Stimulated activated CD8-positive, alpha-beta memory T cell treated with anti-CD3 and anti-CD28 coated beads, Interleukin-15, amount 100 ng/mL, for 24 hours (primary cell): ENCODE data around the gene FLRT1.
A peak's percentile ranks its signal among the peaks of the same experiment; 100 is the strongest.

ENCODE experiments used
- DNase-seq: peaks from one replicate; pipeline ENCODE4 v3.0.0-alpha.2; 2020; ENCODE audit warnings: low read depth

Gene FLRT1

DNA sequence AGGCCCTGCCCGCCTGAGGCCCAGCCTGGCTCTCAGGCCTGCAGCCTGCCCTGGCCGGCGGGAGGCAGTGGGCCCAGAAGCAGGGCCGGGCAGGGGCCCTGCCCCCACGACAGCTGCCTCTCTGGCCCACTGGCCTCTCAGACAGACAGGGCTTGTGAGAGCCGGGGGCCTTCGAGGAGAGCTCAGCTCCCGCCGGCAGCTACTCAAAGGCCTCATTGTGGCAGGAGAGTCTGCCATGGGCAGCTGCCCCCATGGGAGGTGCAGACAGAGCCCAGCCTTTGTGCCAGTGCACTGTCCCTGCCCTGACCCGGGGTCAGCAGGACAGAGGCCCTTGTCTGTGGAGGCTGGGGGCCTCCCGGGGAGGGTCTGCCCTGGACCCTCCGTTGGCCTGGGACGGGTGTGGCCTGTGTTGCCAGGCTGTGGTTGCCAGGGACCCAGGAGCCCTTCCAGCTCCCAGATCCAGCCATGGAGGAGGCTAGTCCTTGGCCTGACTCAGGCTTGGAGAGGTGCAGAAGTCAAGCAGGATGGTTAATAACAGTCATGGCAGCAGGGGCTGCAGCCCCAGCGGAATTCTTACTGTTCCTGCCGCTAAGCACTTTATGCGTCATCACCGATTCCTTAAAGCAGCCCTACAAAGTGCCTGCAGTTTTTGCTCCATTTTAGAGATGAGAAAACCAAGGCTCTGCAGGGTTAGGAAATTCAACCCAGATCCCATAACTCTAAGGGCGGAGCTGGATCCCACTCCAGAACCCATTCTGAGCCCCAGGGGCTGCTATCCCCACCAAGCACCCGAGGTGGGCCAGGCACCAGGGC, 12.5 kb downstream of the FLRT1 start:
- no peak for DNase-seq

DNA sequence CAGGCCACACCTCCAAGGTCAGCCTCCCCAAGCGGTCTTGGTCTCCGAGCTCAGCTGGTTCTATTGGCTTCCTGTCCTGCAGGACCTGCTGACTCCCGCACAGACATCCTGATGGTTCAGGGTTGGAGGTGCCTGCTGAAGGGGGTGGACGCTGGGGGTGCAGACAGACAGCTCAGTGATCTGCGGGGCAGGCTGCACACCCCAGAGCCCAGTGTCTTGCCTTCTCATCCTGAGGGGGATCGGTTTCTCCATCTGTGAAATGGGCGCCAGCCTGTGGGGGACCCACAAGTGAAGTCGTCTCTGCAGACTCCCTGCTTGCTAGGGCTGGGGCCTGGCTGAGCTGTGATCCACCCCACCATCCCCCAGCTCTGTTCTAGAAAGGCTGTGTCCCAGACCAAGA, 13.8 kb downstream of the FLRT1 start:
- DNase-seq = no peak

DNA sequence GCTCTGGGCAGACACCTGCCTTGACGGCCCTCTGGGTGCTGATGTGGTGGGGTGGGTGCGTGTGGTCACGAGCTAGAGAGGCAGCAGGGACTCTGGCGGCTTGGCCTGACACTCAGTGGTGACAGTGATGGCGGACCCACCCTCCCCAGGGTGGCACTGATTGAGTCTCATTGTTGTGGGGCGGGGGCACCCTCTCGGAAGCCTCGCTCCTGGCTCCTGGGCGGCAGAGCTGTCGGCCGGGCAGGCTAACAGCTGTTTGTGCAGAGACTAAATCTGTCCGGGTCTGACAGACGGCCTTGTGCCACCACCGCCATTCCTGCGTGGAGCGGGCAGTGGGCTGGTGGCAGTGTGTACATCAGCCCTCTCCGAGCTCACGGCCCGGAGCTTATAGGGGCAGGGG, 15.6 kb downstream of the FLRT1 start:
- DNase-seq = no peak

DNA sequence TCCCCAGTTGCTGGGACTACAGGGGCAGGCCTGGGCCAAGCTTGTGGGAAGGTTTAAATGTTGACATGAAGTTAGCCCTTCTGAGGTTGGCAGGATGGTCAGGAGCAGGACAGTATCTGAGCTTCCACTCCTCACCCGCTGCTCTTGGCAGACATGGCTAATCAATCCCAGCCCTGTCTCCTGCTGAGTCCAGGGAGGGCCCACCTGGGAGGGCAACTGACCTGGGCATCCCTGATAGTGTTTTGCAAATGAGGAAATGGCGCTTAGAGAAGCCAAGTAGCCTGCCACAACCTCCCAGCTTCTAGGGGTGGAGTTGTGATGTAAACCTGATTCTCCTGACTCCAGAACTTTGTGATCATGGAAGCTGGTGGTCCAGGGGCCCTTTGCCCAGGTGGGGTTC, 16.7 kb downstream of the FLRT1 start:
- no peak for DNase-seq

DNA sequence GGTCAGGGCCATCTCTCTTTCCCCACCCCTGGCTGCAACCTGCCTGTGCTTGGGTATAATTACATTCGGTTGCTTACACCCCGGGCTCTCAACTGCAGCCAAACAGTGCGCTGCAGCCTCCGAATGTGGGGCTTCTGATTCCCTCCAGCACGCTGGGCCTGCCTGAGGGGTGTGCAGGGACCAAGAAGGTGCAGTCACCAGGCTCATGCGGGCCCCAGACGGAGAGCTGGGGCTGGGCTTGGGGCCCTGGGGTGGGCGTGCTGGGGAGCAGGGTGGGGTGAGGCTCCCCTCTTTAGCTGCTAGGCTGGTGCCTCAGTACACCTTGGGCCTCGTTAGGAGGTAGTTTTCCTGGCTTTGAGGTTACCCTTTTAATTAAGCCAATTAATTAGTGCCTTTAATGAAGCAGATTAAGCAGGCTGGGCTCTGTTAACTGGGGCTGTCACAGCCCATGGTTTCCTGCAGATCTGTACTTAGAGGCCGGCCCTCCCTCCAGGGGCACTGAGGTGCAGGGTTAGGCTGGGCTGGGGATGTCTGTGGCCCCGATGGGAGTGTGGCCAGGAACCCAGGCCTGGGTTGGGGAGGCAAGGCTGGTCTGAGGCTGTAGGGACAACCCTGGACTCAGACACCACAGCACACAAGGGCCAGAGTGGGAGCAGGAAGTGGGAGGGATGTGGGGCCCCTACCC, 17.3 kb downstream of the FLRT1 start:
- no peak for DNase-seq

DNA sequence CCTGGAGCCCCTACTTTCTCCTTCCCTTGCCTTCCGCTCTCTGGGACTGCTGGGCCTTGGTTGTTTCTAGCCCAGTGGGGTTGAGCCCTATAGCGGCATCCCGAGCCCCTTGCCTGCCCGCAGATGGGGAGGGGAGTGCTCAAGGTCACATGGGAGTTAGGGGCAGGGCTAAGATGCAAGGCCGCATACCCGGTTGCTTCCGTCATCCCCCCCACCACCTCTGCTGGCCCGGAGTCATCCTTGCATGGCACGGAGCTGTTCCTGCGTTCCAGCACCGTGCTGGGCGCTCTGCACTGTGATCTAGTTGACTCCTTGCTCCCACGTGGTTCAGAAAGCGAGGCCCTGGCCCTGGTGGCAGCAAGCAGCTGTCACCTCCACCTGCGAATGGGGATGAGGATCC, 18.0 kb downstream of the FLRT1 start:
- DNase-seq = no peak

DNA sequence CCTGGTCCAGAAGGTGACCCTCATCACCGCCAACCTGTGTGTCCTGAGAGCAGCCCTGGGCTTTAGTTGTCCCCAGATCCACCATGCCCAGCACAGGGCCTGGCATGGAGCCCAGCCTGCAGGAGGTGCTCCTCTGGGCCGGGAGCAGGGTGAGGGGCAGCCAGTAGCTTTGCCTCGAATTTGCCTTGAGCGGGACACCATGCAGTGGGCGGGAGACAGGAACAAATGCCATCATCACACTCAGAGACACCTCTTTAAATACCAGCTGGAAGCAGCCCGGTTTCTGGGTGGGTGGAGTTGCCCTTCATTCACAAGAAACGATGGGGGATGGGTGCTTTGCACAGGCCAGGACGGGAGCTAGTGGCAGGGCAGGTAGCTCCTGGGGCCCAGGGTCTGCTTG, 19.3 kb downstream of the FLRT1 start:
- DNase-seq = no peak

DNA sequence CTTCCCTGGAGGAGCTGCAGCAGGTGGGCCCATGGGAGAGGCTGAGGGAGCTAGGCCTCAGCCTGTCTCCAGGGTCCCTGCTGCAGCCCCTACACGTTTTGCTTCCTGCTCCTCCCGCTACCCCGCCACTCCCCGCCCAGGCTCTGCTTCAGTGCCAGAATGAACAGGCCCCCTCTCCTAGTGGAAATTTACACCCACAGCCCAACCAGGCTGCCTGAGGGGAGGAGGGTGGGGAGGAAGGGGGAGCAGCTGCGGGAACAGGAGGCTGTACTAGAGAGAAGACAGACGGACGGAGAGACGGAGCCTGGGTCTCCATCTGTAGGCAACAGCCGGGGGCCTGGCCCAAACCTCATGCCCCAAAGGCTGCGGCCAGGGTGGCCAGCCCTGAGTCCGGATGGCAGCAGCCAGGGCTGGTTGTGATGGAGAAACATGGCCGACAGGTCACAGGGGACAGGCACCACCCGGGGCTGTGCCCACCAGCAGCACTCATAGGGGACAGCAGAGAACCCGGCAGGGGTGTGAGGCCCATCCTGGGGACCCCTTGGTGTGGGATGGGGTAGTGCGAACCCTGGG, 20.6 kb downstream of the FLRT1 start:
- DNase-seq = no peak

DNA sequence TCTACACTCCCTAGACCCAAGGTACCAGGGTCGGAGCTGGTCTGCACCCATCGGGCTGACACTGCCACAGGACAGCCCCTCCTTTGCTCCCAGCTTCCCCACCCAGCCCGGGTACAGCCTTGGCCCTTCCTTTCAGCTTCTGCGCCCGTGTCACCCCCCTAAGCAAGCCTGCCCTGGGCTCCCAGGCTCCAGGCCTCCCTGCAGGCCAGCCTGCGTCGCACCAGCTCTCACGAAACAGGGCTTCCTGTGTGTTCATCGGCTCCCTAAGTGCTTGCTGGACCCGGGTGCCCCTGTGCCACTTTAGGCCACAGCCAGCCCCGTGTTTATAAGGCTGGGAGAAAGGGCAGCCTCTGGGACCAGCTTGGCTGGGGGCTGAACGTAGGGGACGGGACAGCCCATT, 21.1 kb downstream of the FLRT1 start:
- no peak for DNase-seq

DNA sequence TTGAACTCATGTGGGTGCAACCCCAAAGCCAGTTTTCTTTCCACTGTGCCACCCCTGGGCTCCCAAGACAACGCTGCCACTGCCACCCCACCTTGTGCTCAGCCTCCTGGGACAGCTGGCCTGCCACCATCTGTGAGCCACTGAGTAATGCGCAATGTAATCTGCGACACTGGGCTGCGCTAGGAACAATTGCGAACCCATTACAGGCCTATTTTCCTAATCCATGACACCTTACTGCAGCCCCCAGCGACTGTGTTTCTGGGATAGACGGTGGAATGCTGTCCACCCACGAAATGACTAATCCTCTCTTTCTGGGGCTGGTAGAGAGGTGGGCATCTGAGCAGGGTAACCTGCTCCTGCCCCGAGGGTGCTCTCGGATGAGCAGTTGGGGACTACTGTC, 22.2 kb downstream of the FLRT1 start:
- DNase-seq = no peak

DNA sequence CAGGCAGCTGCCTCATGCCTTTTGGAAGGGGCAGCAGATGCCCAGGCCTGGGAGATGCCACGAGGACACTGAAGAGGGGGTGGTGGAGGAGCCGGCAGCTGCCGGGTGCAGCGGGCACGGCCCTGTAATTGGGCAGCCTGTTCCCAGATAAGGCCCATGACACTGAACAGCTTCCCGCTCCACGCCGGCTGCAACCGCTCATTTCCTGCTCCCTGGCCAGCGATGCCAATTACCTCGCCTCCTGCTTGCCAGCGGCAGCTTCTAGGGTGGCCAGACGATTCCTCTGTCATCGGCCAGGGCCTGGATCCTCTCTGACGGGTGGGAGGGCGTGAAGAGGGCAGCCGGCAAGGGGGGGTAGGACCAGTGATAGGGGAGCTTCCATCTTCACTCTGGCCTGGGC, 22.8 kb downstream of the FLRT1 start:
- DNase-seq = no peak

DNA sequence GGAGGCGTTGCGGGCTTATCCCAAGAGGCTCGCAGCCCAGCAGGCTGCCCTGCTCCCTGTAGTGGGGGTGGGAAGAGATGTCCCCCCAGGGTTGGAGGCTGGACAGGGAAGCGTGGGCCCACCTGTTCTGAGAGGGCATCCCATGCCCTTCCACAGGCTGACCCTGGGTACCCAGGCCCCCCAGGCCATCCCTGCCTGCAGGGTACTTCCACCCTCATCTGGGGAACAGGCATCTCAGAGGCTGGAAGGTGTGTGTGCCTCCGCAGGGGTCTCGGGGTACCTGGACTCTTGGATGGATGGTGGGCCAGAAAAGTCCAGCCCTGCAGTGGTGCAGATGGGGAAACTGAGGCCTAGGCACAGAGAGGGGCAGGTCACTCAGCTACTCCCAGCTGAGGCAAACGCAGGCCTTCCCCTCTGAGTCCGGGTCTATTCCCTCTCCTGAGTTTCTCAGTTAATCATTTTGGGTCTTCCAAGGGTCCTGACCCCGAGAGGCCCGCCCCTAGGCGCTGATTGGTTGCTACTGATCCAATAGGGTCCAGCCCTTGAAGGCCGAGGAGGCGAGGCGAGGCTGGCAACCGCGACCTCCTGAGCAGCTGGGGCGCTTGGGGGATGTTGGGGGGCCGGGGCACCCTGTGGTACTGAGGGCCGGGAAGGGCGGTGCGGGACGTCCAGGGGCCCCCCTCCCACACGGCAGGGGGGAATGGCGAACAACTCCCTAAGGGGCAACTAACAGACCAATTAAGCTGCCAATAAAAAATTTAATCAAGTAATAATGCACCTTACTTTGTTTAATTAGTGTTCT, 23.8 kb downstream of the FLRT1 start:
- no peak for DNase-seq

DNA sequence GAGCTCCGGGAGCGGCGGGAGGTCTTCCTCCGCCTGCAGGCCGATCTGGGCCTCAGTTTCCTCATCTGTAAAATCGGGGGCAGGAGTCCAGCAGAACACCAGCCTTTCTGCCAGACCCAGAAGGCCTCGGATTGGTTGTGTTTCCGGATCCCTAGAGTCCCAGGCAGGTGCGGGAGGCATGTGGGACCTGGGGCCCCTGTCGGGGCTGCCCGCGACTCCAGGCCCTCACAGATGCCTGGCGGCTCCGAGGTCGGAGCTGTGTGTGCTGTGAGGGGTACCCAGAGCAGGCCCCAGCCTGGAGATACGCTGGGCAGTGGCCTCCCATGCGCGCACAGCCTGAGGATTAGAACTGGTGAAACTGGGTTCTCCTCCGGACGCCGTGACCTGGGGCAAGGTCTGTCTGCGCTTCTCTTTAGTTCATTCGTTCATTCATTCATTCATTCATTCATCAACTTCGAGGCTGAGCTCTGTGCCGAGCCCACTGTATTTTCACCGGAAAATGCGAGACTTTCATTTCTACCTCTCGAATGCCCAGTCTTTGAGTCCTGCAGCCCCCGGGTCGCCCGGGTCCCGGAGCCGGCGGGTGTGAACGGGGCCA, 24.6 kb downstream of the FLRT1 start:
- DNase-seq = no peak

DNA sequence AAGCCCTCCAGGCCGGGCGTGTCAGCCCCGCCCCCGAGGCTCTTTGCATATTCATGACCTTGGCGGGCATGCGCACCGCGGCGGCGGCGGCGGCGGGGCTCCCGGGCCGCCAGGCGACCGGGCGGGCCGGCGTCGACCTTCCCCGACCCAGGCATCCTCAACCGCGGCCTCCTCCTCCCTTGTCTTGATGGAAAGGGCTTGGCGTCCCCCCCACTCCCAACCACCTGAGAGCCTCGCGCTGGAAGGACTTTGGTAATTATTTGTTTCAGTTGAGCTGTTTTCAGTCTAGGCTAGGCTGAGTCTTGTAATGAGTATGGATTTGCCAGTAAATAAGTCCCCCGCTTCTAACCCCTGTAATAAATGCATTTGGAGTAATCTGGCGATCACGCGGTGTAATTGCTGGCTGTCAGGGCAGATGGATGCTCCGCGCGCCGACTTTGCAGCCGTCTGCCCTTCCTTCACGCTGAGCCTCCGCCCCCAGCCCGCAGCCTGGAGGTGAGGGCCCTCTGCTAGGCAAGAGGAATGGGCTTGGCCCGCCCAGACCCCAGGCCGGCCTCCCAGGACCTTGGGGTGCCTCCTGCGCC, 25.2 kb downstream of the FLRT1 start:
- DNase-seq = peak; percentile 44

DNA sequence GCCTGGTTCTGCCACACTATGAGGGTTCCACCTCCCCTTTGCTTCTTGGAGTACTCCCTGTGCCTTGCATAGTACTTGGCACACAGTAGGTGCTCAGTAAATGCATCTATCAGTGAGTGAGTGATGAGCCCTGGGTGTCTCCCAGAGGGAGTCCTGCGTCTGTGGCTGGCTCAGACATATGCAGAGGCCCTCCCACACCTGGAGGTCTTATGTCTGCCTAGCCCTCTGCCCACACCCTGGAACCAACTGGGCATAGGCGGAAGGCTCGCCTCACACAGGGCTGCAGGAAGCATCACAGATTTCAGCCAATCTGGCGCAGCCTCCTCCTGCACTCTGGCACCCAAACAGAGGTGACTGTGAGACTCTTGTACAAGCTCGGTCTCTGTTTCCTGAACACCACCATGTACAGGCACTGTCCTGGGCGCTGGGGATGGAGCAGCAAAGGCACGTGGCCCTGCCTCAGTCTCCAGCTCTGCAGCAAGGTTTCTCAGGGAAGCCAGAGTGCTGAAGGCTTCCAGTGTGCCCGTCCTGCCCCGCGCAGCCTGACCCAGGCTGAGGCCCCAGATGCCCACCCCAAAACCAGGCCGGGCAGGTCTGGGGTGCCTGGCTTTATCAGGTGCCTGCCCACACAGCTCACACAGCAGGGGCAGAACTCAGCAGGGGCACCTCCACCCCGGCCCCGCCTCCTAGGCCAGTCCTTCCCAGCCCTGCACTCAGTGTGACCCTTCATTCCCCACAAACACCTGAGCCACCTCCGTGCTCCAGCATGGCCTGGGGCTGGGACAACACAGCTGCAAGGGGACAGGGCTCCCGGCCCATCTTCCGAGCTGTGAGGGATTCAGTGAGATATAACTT, 26.7 kb downstream of the FLRT1 start:
- no peak for DNase-seq

DNA sequence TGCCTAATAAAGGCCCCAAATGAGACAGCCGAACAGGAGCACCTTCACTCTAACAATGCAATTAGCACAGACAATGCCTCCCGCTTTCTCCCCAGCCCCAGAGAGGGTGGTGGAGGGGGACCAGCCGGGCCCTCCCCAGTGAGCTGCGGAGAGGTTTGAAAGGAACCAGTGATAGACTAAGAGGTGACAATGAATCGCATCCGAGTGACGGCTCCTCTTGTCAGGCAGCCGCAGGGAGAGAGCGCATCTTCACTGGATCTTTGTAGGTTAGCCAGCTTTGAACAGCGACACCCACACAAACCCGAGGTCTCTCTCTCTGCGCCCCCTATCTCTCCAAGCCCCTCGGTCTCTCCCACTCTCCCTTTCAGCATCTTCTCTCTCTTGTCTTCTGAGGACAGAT, 28.0 kb downstream of the FLRT1 start:
- no peak for DNase-seq

DNA sequence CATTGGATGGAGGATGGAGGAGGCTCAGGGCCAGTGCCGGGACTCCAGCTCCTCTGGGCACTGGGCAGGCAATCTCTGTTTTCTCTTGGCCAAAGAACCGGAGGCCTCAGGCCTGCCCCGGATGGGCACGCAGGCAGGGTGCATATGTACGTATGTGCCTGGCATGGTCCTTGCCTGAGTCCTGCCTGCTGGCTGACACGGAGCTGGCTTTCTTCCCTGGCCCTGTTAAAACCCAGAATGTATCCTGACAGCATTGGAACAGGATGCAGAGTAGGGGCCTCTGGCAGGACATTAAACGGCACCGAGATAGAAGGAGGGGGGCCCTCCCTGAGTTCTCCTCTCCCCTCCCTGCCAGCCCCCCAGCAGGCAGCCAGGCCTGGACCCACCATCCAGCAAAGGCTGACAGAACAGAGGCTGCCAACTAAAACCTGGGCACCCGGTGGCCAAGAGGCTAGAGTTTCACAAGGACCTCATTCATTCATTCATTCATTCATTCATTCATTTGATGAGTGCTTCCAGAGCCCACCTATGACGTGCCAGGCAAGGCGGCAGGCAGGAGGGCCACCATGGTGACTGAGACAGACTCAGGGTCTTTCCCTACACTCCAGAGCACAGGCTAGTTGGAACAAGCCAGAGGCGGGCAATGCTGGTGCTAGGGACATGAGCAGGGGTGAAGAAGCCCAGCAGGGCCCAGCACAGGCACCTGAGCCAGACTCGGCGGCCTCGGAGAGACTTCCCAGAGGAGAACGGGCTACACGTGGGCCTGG, 28.8 kb downstream of the FLRT1 start:
- no peak for DNase-seq

DNA sequence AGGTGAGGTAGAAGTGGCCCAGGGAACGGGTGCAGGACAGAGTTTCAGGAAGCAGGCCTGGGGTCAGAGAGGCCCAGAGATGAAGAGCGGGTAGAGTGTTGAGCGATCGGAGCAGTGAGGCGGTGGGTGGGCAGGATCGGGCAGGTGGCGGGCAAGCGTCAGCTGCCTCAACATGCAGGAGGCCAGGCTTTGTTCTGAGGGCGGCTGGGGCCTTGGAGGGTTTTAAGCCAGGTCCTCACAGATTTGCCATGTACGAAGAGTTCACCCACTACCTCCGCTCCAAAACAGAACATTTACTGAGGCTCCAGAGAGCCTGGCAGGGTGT, 29.4 kb downstream of the FLRT1 start:
- DNase-seq = no peak

DNA sequence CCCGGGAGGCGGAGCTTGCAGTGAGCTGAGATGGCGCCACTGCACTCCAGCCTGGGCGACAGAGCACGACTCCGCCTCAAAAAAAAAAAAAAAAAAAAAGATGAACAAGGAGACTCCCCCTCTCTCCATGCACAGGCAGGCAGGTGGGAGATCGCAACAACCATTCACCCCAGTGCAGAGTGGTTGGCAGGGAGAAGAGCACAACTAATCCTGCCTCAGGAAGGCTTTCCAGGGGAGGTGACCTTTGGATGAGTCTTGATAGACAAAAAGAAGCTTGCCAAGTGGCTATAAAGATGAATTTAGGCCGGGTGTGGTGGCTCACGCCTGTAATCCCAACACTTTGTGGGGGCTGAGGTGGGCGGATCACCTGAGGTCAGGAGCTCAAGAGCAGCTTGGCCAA, 30.0 kb downstream of the FLRT1 start:
- no peak for DNase-seq
